Loucy (cell line): ENCODE data around the gene RAB7A.
"Not testable (repeated sequence)": the region's sequence is repeated elsewhere in the genome, so short reads cannot be mapped to it uniquely, and the experiment has no call there.

Source experiments
- EZH2phosphoT487 ChIP-seq: fragments of 200-600 bp; IDR thresholded peaks from 2 replicates; pipeline ENCODE4 v1.6.1; 2018; ENCODE audit warnings: antibody characterized with exemption, mild to moderate bottlenecking, moderate library complexity, borderline replicate concordance
- TF ChIP-seq, protein P1 (sequence below): fragments of 200-600 bp; sonication (generic); conservative IDR thresholded peaks from 2 replicates; pipeline ENCODE4 v1.5.1; 2014; ENCODE audit warnings: mild to moderate bottlenecking, antibody characterized with exemption, low read length

DNA sequence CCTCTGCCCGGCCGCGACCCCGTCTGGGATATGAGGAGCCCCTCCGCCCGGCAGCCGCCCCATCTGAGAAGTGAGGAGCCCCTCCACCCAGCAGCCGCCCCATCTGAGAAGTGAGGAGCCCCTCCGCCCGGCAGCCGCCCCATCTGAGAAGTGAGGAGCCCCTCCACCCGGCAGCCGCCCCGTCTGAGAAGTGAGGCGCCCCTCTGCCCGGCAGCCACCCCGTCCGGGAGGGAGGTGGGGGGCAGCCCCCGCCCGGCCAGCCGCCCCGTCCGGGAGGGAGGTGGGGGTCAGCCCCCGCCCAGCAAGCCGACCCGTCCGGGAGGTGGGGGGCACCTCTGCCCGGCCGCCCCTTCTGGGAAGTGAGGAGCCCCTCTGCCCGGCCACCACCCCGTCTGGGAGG is 47.2 kb downstream of the RAB7A start:
- TF ChIP-seq EZH2phosphoT487 = not testable (repeated sequence)
- TF ChIP-seq, protein P1, sequence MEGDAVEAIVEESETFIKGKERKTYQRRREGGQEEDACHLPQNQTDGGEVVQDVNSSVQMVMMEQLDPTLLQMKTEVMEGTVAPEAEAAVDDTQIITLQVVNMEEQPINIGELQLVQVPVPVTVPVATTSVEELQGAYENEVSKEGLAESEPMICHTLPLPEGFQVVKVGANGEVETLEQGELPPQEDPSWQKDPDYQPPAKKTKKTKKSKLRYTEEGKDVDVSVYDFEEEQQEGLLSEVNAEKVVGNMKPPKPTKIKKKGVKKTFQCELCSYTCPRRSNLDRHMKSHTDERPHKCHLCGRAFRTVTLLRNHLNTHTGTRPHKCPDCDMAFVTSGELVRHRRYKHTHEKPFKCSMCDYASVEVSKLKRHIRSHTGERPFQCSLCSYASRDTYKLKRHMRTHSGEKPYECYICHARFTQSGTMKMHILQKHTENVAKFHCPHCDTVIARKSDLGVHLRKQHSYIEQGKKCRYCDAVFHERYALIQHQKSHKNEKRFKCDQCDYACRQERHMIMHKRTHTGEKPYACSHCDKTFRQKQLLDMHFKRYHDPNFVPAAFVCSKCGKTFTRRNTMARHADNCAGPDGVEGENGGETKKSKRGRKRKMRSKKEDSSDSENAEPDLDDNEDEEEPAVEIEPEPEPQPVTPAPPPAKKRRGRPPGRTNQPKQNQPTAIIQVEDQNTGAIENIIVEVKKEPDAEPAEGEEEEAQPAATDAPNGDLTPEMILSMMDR = not testable (repeated sequence)
